Upper lobe of right lung (tissue), 1 donor: Measurements from ENCODE around the gene HSD17B14. TPM values are rescaled to one million over a fixed set of nuclear protein-coding genes. Genes with fewer than 3 reads are reported as not detected.
A peak's percentile ranks its signal among the peaks of the same experiment; 100 is the strongest.
"Not testable (repeated sequence)": the region's sequence is repeated elsewhere in the genome, so short reads cannot be mapped to it uniquely, and the experiment has no call there.

Experiments used
- ATAC-seq: fragments of 200-7000 bp; cut with Tn5 transposase; one replicate; pipeline ENCODE4 v1.9.1; 2020; ENCODE audit warnings: mild to moderate bottlenecking, moderate library complexity
- DNase-seq: peaks from one replicate; pipeline ENCODE4 v3.0.0-alpha.2; 2020
- H3K27ac ChIP-seq: fragments of 200-600 bp; one replicate; pipeline ENCODE4 v1.8.0; 2022
- H3K27me3 ChIP-seq: fragments of 200-600 bp; one replicate; pipeline ENCODE4 v1.8.0; 2022; ENCODE audit warnings: mild to moderate bottlenecking
- H3K36me3 ChIP-seq: fragments of 200-600 bp; one replicate; pipeline ENCODE4 v1.8.0; 2022
- H3K4me1 ChIP-seq: fragments of 200-600 bp; one replicate; pipeline ENCODE4 v1.8.0; 2022
- H3K4me3 ChIP-seq: fragments of 200-600 bp; one replicate; pipeline ENCODE4 v1.8.0; 2022; ENCODE audit warnings: mild to moderate bottlenecking
- H3K9me3 ChIP-seq: fragments of 200-600 bp; one replicate; pipeline ENCODE4 v1.8.0; 2022
- intact Hi-C: fragments of 100-400 bp; cut with DNase I; formaldehyde crosslinking; loops from one replicate; pipeline ENCODE4 v1.11.0; 2022
- total RNA-seq: library from RNA; stranded (reverse); fragmentation: NEBNext Ultra II Directional; extraction: Animal tissue kit (Norgen Biotek cat#: 25700); gene quantifications from one replicate; pipeline ENCODE4 v1.2.1, GENCODE V29; 2021
- TF ChIP-seq, protein P1 (sequence below): fragments of 200-600 bp; IDR thresholded peaks from one replicate; pipeline ENCODE4 v1.8.0; 2022; ENCODE audit warnings: antibody characterized with exemption
- donor health status: DM: no; HTN: yes; CAD: no; lungs with severe emphysema.

Gene HSD17B14
- total RNA-seq, 1 donor from 2014 or later = 23.5 TPM

DNA sequence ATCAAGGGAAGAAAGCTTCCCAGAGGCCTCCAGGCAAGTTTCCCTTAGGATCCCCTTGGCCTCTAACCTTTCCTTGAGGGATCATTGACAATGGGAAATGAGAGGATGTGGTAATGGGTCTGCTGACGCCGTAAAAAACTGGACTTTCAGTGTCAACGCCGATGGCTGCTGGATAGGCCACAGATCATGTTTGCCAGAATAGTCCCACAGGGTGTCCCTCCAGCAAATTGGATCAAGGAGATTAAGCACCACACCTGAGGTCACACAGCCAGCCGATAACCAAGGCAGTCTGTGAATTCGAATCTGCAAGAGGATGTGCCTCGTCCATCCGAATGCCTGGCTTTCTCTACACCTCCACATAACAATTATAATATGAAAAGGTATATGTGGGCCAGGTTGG is 43.0 kb downstream of the HSD17B14 start:
- H3K4me1 ChIP-seq = peaks cover 9% of the 10 kb centered on the region
- H3K9me3 ChIP-seq = no peaks in the 10 kb centered on the region
- no peak for DNase-seq
- no peak for ATAC-seq
- intact Hi-C loops = no loop called here
- H3K4me3 ChIP-seq = no peak overlapping the region
- H3K27me3 ChIP-seq = no peaks in the 10 kb centered on the region
- H3K36me3 ChIP-seq = no peaks in the 10 kb centered on the region
- TF ChIP-seq, protein P1, sequence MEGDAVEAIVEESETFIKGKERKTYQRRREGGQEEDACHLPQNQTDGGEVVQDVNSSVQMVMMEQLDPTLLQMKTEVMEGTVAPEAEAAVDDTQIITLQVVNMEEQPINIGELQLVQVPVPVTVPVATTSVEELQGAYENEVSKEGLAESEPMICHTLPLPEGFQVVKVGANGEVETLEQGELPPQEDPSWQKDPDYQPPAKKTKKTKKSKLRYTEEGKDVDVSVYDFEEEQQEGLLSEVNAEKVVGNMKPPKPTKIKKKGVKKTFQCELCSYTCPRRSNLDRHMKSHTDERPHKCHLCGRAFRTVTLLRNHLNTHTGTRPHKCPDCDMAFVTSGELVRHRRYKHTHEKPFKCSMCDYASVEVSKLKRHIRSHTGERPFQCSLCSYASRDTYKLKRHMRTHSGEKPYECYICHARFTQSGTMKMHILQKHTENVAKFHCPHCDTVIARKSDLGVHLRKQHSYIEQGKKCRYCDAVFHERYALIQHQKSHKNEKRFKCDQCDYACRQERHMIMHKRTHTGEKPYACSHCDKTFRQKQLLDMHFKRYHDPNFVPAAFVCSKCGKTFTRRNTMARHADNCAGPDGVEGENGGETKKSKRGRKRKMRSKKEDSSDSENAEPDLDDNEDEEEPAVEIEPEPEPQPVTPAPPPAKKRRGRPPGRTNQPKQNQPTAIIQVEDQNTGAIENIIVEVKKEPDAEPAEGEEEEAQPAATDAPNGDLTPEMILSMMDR = no peak
- no peak overlapping the region for H3K27ac ChIP-seq

DNA sequence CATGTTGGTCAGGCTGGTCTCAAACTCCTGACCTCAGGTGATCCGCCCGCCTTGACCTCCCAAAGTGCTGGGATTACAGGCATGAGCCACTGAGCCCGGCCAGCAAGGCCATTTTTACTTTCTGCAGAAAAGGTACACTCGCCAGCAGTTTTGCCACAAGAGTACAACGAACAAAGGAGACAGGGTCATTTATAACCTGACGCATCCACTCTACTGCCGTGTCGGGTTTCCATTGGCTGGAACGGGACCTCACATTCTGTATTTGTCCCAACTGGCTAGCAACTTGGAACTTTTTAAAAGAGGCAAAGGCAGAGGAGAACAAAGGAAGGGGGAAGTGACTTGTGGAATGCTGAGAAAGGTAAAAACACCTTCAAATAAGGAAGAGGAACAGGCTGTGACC is 49.0 kb downstream of the HSD17B14 start:
- H3K4me1 ChIP-seq, H3K27me3 ChIP-seq, intact Hi-C loops, H3K4me3 ChIP-seq, H3K36me3 ChIP-seq, H3K9me3 ChIP-seq, ATAC-seq, DNase-seq, H3K27ac ChIP-seq: not testable (repeated sequence)

DNA sequence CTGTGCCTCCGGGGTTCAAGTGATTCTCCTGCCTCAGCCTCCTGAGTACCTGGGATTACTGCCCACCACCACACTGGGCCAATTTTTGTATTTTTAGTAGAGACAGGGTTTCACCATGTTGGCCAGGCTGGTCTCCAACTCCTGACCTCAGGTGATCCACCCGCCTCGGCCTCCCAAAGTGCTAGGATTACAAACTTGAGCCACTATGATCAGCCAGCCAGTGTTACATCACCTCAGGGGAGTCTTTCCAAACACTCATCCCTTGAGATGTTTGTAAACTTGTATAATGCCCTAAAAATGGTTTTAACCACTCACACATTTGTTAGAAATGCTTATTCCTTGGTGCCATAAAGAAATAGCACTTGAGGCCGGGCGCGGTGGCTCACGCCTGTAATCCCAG is 49.9 kb downstream of the HSD17B14 start:
- H3K4me1 ChIP-seq, H3K36me3 ChIP-seq, H3K9me3 ChIP-seq, ATAC-seq, intact Hi-C loops, H3K27me3 ChIP-seq, H3K27ac ChIP-seq, DNase-seq, H3K4me3 ChIP-seq: not testable (repeated sequence)

DNA sequence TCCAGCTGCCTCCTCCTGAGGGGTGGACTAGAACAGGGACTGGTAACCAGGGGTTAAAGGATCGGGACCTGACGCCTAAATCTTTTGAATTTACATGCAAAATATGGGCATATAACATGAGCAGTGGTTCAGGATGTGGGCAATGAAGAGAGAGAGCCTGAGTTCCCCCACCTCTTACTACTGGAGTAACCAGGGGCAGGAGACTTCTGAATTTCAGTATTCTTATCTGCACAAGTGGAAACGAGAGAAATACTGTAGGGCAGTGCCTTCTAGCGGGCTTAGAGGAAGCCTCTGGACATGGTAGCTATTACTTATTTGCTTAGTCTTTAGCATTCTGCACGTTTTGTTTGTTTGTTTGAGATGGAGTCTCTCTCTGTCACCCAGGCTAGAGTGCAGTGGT is 51.8 kb downstream of the HSD17B14 start:
- TF ChIP-seq, protein P1 = peak; percentile 20
- Histone ChIP-seq H3K27ac (no peak overlapping the region), H3K4me1 (peaks cover 19% of the 10 kb centered on the region), H3K36me3 (no peaks in the 10 kb centered on the region), H3K9me3 (no peaks in the 10 kb centered on the region), H3K27me3 (no peaks in the 10 kb centered on the region), H3K4me3 (no peak overlapping the region)
- intact Hi-C loops = no loop called here
- ATAC-seq (no peak), DNase-seq (no peak)

DNA sequence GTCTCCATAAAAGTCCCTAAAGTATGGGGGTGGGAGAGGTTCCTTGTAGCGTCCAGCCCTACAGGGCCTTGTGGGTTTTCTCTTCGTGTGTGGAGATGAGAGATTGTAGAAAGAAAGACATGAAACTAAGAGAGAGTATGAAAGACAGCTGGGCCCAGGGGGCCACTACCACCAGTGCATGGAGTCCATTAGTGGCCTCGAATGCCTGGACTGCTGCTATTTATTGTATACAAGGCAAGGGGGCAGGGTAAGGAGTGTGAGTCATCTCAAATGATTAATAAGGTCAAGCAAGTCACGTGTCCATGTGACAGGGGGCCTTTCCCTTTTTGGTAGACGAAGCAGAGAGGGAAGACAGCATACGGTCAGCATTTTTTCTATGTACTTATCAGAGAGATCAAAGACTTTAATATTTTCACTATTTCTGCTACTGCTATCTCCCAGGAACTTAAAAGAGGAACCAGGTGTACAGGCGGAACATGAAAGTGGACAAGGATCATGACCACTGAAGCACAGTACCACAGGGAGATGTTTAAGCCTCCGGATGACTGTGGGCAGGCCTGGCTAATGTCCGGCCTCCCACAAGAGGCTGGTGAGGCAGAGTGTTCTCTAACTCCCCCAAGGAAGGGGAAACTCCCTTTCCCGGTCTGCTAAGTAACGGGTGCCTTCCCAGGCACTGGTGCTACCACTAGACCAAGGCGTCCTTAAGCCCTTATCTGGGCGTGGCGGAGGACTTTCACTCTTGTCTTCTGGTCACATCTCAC is 55.5 kb downstream of the HSD17B14 start:
- intact Hi-C loops = no loop called here
- no peak overlapping the region for H3K4me3 ChIP-seq
- no peaks in the 10 kb centered on the region for H3K9me3 ChIP-seq
- peak overlapping the region; percentile 71 for H3K27ac ChIP-seq
- DNase-seq (no peak), ATAC-seq (peak; percentile 12)
- peaks cover 19% of the 10 kb centered on the region for H3K4me1 ChIP-seq
- no peaks in the 10 kb centered on the region for H3K36me3 ChIP-seq
- H3K27me3 ChIP-seq = no peaks in the 10 kb centered on the region
- TF ChIP-seq, protein P1 = no peak

DNA sequence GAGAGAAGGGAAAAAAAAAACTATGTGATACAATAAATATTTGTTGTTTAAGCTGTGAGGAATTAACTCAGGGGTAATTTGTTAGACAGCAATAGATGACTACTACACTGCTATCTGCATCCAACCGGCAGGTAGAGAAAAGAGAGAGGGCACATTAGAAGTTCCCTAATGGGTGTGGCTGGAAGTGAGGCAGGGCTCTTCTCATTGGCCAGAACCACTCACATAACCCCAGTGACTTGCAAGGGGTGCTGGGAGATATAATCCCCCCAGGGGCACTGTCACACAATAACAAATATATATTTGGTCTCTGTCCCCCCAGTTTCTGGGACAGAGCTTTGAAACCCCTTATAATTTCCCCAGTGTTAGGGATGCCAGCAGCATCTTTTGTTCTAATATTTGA is 56.7 kb downstream of the HSD17B14 start:
- no peak for DNase-seq
- ATAC-seq = no peak
- Histone ChIP-seq H3K27ac (no peak overlapping the region), H3K27me3 (no peaks in the 10 kb centered on the region), H3K4me1 (peaks cover 19% of the 10 kb centered on the region), H3K4me3 (no peak overlapping the region), H3K9me3 (no peaks in the 10 kb centered on the region), H3K36me3 (no peaks in the 10 kb centered on the region)
- TF ChIP-seq, protein P1 = no peak
- intact Hi-C loops = no loop called here

DNA sequence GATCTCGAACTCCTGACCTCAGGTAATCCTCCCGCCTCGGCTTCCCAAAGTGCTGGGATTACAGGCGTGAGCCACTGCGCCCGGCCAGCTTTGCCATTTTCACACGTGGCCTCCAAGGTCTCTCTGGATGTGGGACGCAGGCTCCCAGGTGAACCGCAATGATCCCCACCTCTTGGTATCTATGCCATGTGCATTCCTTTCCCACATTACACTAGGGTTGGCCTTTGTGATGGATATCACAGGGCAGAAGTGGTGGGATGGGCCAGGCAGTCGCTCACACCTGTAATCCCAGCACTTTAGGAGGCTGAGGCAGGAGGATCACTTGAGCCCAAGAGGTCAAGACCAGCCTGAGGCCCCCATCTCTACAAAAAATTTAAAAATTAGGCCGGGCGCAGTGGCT is 58.6 kb downstream of the HSD17B14 start:
- Histone ChIP-seq H3K27ac (no peak overlapping the region), H3K4me1 (peaks cover 19% of the 10 kb centered on the region), H3K36me3 (no peaks in the 10 kb centered on the region), H3K9me3 (no peaks in the 10 kb centered on the region), H3K27me3 (no peaks in the 10 kb centered on the region), H3K4me3 (no peak overlapping the region)
- intact Hi-C loops = no loop called here
- DNase-seq = no peak
- ATAC-seq = no peak
- TF ChIP-seq, protein P1 = no peak
